ENCODE results near the gene SNRPD2.

SNRPD2 gene

DNA sequence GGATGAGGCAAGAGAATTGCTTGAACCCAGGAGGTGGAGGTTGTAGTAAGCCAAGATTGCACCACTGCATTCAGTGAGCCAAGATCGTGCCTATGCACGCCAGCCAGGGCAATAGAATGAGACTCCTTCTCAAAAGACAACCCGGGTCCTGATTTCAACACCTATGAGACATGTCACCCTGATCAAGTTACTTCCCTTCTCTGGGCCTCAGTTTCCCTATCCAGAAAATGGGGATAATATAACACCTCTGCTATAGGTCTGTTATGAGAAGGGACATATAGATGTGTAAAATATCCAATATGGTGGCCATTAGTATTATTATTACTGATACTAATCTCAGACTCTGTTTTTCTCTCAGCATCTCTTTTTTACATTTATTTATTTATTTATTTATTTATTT, 36.7 kb downstream of the SNRPD2 start:
- no peak for DNase-seq

- no peak for DNase-seq
Observed at GRCh38 chr19:45653634-45654033, 38.1 kb downstream of the SNRPD2 start.

GRCh38 chr19:45650722-45651121, 41.0 kb downstream of the SNRPD2 start:
- DNase-seq = no peak

GRCh38 chr19:45646345-45646698, 45.4 kb downstream of the SNRPD2 start:
- no peak for DNase-seq

DNA sequence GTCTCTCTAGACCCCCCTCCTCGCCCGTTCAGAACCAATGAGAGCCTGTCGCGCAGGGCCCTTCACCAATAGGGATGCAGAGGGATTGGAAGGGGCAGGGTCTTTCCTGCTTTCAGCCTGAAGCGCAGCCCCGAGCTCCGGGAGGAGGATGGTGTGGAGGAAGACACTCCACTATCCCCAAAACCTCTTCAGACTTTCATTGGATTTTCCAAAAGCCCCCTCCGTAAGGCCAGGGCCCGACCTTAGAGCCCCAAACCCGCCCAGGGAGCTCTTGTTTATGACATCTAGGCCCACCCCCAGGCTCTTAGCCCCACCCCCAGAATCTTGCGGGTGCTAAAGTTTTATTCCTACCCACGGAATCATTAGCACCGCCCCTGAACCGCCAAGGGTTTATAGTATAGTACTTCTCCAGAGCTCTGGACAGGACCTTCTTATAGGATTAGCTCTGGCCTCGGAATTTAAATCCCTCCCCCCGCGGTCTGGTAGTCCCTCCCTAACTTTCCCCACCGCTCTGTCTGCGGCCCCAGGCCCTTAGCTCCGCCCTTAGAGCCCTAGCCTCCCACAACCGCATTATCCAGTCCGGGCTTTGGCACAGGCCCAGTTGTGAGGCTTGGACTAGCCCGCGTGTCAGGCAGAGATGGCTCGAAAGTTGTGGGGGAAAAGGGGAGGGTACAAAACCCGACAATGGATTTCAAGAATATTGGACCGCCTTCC, 46.0 kb downstream of the SNRPD2 start:
- peak; percentile 82 to 90 for DNase-seq

- no peak for DNase-seq
Observed at GRCh38 chr19:45645068-45645630, 46.6 kb downstream of the SNRPD2 start.

DNA sequence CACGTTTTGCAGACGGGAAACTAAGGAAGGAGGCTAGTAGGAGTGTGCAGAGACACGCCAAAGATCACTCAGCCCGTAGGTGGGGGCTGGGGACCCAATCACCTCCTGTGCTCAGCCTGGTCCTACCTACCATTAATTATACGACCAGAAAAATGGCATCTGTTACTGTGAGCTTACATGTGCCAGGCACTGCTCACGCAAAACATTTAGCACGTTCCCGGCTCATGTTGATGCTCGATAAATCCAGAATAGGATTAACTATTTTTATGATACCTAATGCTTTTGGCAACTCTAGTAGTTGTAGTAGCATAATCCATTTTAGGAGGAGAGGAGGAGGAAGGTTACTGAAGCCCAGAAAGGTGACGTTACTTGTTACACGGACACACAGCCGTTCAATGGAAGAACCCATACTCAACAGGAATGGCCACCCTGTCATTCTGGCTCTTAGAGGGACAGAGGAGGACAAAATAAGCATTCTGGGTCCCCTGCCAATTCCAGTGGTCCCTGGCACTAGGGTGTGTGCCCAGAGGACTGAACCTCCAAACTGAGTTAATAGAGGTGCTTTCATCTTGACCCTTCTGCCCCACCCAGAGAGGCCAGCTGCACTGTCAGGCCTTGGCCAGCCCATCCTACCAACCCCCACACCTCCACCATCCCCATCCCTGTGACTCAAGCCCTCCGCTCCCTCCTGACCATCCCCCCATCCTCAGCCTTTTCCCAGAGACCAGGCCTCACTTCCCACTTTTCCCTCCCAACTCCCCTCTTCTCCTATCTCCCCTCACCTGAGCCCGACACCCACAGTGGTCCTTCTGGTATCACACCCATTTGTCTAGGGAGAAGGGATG, 47.6 kb downstream of the SNRPD2 start:
- no peak for DNase-seq

- peak; percentile 90 to 92 for DNase-seq
Observed at GRCh38 chr19:45643024-45643926, 48.5 kb downstream of the SNRPD2 start.

DNA sequence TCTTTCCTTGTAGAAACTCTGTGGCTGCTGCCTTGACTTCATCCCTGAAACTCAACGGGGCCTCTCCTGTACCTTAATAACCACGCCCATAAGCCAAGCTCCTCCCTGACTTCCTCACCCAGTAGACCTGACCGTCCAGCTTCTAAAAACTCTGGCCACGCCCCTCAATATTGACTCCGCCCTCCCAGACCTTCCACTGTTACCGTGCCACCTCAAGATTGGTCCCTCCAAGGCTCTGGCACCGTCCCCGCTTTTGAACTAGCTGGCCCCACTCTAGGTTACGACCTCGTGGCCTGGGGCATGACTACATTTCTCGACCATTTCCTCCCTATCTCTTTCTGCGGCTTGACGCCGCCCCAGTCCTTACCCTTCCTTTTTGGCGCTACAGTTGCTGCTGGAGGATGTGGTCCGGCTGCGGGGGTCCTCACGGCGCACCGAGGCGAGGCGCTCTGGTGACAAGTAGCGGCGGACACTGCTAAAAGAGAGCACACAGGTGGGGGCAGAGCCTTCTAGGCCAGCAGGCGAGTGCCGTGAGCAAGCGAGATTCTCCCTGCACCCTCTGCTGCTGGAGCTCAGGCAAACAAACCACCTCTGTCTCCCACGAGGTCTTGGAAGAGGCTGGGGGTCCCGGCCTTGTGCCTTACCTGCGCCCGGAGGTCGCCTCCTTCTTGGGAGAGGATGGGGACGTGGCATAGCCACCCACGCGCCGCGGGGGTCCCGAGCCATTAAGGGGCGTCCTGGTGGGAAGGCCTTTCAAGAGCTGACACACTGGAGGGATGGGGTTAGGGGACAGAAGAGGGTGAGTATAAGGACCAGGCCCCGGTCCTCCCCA, 50.3 kb downstream of the SNRPD2 start:
- peak; percentile 86 to 90 for DNase-seq

DNA sequence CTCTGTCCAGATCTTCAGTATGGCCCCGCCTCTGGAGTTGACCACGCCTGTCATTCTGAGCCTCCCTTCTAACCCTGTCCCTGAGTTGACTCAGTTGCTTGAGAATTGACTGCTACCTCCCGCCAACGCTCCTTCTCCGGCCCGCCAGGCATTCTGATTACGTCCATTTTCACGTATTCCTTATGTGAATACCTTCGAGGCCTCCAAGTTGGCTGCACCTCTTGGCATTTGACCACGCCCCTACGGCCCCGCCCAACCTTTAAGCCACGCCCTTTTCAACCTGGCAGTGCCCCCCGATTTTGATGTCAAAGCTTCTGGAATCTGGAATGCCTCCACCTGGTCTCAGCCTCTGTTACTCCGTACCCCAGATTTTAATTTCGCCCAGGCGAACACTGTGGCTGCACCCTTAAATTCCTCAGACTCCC, 50.9 kb downstream of the SNRPD2 start:
- DNase-seq = no peak

- DNase-seq = peak; percentile 39 to 48
Observed at GRCh38 chr19:45638930-45639729, 52.6 kb downstream of the SNRPD2 start, which contains the start of gene EML2. Gene EML2, minus strand, starts transcription at chr19:45639397. Its CDS starts 21 bp downstream, at chr19:45639376.

DNA sequence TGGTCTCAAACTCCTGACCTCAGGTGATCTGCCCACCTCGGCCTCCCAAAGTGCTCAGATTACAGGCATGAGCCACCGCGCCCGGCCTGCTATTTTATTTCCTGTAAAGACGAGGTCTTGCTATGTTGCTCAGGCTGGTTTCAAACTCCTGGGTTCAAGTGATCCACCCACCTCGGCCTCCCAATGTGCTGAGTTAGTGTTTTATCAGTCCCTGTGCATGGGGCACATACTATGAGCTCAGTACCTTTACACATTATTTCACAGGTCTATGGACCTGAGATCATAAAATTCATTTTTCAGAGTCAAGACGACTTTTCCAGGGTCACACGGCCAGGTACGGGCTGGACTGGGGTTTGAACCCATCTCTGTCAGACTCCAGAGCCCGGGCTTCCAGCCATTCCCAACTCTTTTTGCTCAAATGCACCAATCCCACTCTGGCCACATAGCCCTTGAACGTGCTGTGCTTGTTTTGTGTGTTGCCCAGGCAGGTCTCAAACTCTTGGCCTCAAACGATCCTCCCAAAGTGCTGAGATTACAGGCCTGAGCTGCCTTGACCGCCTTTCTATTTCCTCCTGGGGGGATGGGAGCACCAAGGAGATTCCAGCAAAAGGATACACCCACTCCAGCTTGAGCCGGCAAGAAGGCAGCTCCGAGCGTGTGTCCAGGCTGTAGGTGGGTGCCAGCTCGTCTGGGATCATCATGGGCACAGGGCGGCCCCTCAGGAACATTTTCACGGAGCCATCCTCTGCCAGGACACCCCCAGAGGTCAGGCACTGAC, 53.7 kb downstream of the SNRPD2 start:
- DNase-seq = no peak

Measured in CD4-positive, alpha-beta T cell treated with Interleukin-1 beta for 1 hour (primary cell).